Mucosa of descending colon (tissue), 3 donors: ENCODE data around the gene EPHA6. TPM values are rescaled to one million over a fixed set of nuclear protein-coding genes. Genes with fewer than 3 reads are reported as not detected.
A peak's percentile ranks its signal among the peaks of the same experiment; 100 is the strongest.

Experiments
- ATAC-seq: fragments of 200-7000 bp; cut with Tn5 transposase; one replicate; pipeline ENCODE4 v1.9.1; 2020; ENCODE audit warnings: mild to moderate bottlenecking, moderate library complexity
- DNase-seq, 3 donors: peaks; one replicate each; pipeline ENCODE4 v3.0.0-alpha.2; 2020
- H3K36me3 ChIP-seq: fragments of 200-600 bp; one replicate; pipeline ENCODE4 v1.8.0; 2021; ENCODE audit warnings: low read depth, mild to moderate bottlenecking
- H3K4me1 ChIP-seq: fragments of 200-600 bp; one replicate; pipeline ENCODE4 v1.8.0; 2021; ENCODE audit warnings: low read depth, mild to moderate bottlenecking
- H3K4me3 ChIP-seq: fragments of 200-600 bp; one replicate; pipeline ENCODE4 v1.8.0; 2021; ENCODE audit warnings: mild to moderate bottlenecking
- H3K9me3 ChIP-seq: fragments of 200-600 bp; one replicate; pipeline ENCODE4 v1.8.0; 2021; ENCODE audit warnings: mild to moderate bottlenecking
- CTCF ChIP-seq: fragments of 200-600 bp; IDR thresholded peaks from one replicate; pipeline ENCODE4 v1.8.0; 2022; ENCODE audit warnings: antibody characterized with exemption, mild to moderate bottlenecking
- intact Hi-C, 2 donors: fragments of 100-400 bp; cut with DNase I in 1 of 2; cut with micrococcal nuclease in 1 of 2; formaldehyde crosslinking; loops; one replicate each; pipeline versions ENCODE4 v1.11.0 to v1.11.1; 2022; cut with DNase I, micrococcal nuclease
- total RNA-seq, 3 donors: library from RNA; stranded (reverse); fragmentation: NEBNext Ultra II Directional in 2 of 3; extraction: Animal tissue kit (Norgen Biotek cat#: 25700) in 2 of 3; gene quantifications; one replicate each; pipeline versions ENCODE4 v1.2.1 to v1.2.4, GENCODE V29; 2021 to 2023
- donor health status: DM: no; HTN: no; CAD: no; lungs with moderate emphysema.
- donor health status: DM: no; HTN: no; CAD: no.
- donor health status: DM: no; HTN: yes; CAD: no.

EPHA6 gene
- total RNA-seq, 3 donors from 2014 or later = 0.55 to 24.8 (median 1.5) TPM

- ATAC-seq (no peak), DNase-seq (peak in 1 of 3 donors; percentile 4)
- H3K9me3 ChIP-seq = no peaks in the 10 kb centered on the region
- intact Hi-C loops = loop anchor here in 1 of 2 donors (10.0 kb wide), 1 partner anchor 761 kb away; the partner anchor contains the start of gene CLDND1
- H3K4me1 ChIP-seq = peaks cover 6% of the 10 kb centered on the region
- H3K4me3 ChIP-seq = peak overlapping the region; percentile 47
- H3K36me3 ChIP-seq = no peaks in the 10 kb centered on the region
- no peak for TF ChIP-seq CTCF
Measured at GRCh38 chr3:97763586-97764406, 949.4 kb downstream of the EPHA6 start.

GRCh38 chr3:97764407-97765238 is 950.2 kb downstream of the EPHA6 start, which contains the start of gene ARL6:
ARL6 (plus strand) TSS chr3:97764758; CDS start chr3:97768108, 3,350 bp downstream.
- H3K4me3 ChIP-seq = peak within 1 kb of the TSS; percentile 47
- H3K9me3 ChIP-seq = no peaks in the 10 kb centered on the region
- peak; percentile 99 for ATAC-seq
- H3K36me3 ChIP-seq = no peaks in the 10 kb centered on the region
- H3K4me1 ChIP-seq = peaks cover 6% of the 10 kb centered on the region
- intact Hi-C loops = loop anchor here in 1 of 2 donors (10.0 kb wide), 1 partner anchor 760 kb away; the partner anchor contains the start of gene CLDND1
- peak; percentile 86 to 89 (median 87) for DNase-seq
- no peak for TF ChIP-seq CTCF

- no peak for TF ChIP-seq CTCF
- H3K36me3 ChIP-seq = no peaks in the 10 kb centered on the region
- no peak overlapping the region for H3K4me3 ChIP-seq
- no peaks in the 10 kb centered on the region for H3K9me3 ChIP-seq
- ATAC-seq = no peak
- intact Hi-C loops = loop anchor here in 1 of 2 donors (10.0 kb wide), 1 partner anchor 759 kb away; the partner anchor contains the start of gene CLDND1
- peaks cover 6% of the 10 kb centered on the region for H3K4me1 ChIP-seq
- DNase-seq = no peak
Measured at GRCh38 chr3:97765336-97765735, 950.9 kb downstream of the EPHA6 start.

GRCh38 chr3:97772926-97773325 is 958.5 kb downstream of the EPHA6 start:
- no peaks in the 10 kb centered on the region for H3K36me3 ChIP-seq
- DNase-seq (no peak), ATAC-seq (no peak)
- no peaks in the 10 kb centered on the region for H3K4me1 ChIP-seq
- no peak overlapping the region for H3K4me3 ChIP-seq
- H3K9me3 ChIP-seq = no peaks in the 10 kb centered on the region
- TF ChIP-seq CTCF = no peak
- intact Hi-C loops = no loop called here

- DNase-seq = no peak
Measured at GRCh38 chr3:97778152-97778551, 963.8 kb downstream of the EPHA6 start.

More at GRCh38 chr3:97778152-97778551, 963.8 kb downstream of the EPHA6 start:
- Histone ChIP-seq H3K4me3 (no peak overlapping the region), H3K4me1 (no peaks in the 10 kb centered on the region), H3K9me3 (no peaks in the 10 kb centered on the region), H3K36me3 (no peaks in the 10 kb centered on the region)
- TF ChIP-seq CTCF = no peak
- intact Hi-C loops = no loop called here
- no peak for ATAC-seq
